ENCODE data around the gene EFCAB6.
A peak's percentile ranks its signal among the peaks of the same experiment; 100 is the strongest.

The EFCAB6 gene

GRCh38 chr22:43817402-43817801 is 5.3 kb upstream of the EFCAB6 start:
- Histone ChIP-seq H3K36me3 (replicated peaks) (no peaks in the 10 kb centered on the region), H3K27ac (no peak overlapping the region), H3K4me3 (ENCODE audit: low read depth, low read length) (no peak overlapping the region), H3K27me3 (replicated peaks) (no peaks in the 10 kb centered on the region)
- DNase-seq, result no peak
- no peak for TF ChIP-seq CTCF (IDR thresholded peaks at IDR 0.05; ENCODE audit: low read depth, low read length, missing control alignments)
- in situ Hi-C loops (cut with HindIII; ENCODE audit: low pct_ligation_motif_present, low sequenced_read_pairs), result no loop called here

DNA sequence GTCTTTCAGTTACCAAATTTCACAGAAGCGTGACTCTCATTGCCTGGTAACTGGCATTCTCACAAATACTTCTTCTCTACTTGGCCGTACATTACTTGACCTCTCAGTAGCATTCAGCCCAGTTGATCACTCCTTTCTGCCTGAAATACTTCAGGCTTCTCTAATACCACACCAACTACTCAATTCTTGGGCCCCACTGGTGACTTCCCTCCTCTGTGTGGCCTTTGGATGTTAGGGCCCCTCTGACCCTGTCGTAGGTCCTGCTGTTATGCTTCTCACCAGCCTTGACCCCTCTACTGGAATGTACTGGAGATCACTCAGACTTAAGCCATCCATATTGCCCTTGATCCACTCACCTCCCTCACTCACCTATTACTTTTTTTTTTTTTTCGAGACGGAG is 2.2 kb upstream of the EFCAB6 start:
- no peak overlapping the region for H3K27ac ChIP-seq
- no peaks in the 10 kb centered on the region for H3K27me3 ChIP-seq (replicated peaks)
- in situ Hi-C loops (cut with HindIII; ENCODE audit: low pct_ligation_motif_present, low sequenced_read_pairs), result no loop called here
- no peak for TF ChIP-seq CTCF (IDR thresholded peaks at IDR 0.05; ENCODE audit: low read depth, low read length, missing control alignments)
- no peak for DNase-seq
- no peaks in the 10 kb centered on the region for H3K36me3 ChIP-seq (replicated peaks)
- H3K4me3 ChIP-seq (ENCODE audit: low read depth, low read length), result no peak overlapping the region

- Histone ChIP-seq H3K27ac (peak overlapping the region; percentile 69), H3K4me3 (ENCODE audit: low read depth, low read length) (peak overlapping the region; percentile 75), H3K27me3 (replicated peaks) (no peaks in the 10 kb centered on the region), H3K36me3 (replicated peaks) (no peaks in the 10 kb centered on the region)
- in situ Hi-C loops (cut with HindIII; ENCODE audit: low pct_ligation_motif_present, low sequenced_read_pairs), result no loop called here
- no peak for TF ChIP-seq CTCF (IDR thresholded peaks at IDR 0.05; ENCODE audit: low read depth, low read length, missing control alignments)
- no peak for DNase-seq
Measured at GRCh38 chr22:43812890-43813289, 785 bp upstream of the EFCAB6 start.

GRCh38 chr22:43811777-43812148 is 342 bp downstream of the EFCAB6 start:
- no peaks in the 10 kb centered on the region for H3K27me3 ChIP-seq (replicated peaks)
- peak overlapping the region; percentile 75 for H3K4me3 ChIP-seq (ENCODE audit: low read depth, low read length)
- H3K27ac ChIP-seq, result peak overlapping the region; percentile 69
- no peak for TF ChIP-seq CTCF (IDR thresholded peaks at IDR 0.05; ENCODE audit: low read depth, low read length, missing control alignments)
- DNase-seq, result peak; percentile 10
- in situ Hi-C loops (cut with HindIII; ENCODE audit: low pct_ligation_motif_present, low sequenced_read_pairs), result no loop called here
- no peaks in the 10 kb centered on the region for H3K36me3 ChIP-seq (replicated peaks)

- TF ChIP-seq CTCF (IDR thresholded peaks at IDR 0.05; ENCODE audit: low read depth, low read length, missing control alignments), result no peak
Measured at GRCh38 chr22:43802897-43803495, 9.1 kb downstream of the EFCAB6 start.

DNA sequence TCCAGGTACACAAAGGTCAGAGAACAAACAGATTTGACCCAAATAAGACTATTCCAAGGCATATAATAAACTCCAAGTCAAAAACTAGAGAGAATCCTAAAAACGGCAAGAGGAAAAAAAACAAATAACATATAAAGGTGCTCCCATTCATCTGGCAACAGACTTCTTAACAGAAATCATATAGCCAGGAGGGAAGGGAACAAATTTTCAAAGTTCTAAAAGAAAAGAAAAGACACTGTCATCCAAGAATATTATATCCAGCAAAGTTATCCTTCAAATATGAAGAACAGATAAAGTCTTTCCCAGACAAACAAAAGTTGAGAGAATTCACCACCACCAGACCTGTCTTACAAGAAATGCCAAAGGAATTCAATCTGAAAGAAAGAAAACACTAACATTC is 11.1 kb downstream of the EFCAB6 start:
- no peaks in the 10 kb centered on the region for H3K36me3 ChIP-seq (replicated peaks)
- TF ChIP-seq CTCF (IDR thresholded peaks at IDR 0.05; ENCODE audit: low read depth, low read length, missing control alignments), result no peak
- no peak overlapping the region for H3K27ac ChIP-seq
- no peak overlapping the region for H3K4me3 ChIP-seq (ENCODE audit: low read depth, low read length)
- H3K27me3 ChIP-seq (replicated peaks), result no peaks in the 10 kb centered on the region
- in situ Hi-C loops (cut with HindIII; ENCODE audit: low pct_ligation_motif_present, low sequenced_read_pairs), result no loop called here
- no peak for DNase-seq

More at GRCh38 chr22:43802897-43803495, 9.1 kb downstream of the EFCAB6 start:
- no peaks in the 10 kb centered on the region for H3K27me3 ChIP-seq (replicated peaks)
- H3K27ac ChIP-seq, result no peak overlapping the region
- in situ Hi-C loops (cut with HindIII; ENCODE audit: low pct_ligation_motif_present, low sequenced_read_pairs), result no loop called here
- DNase-seq, result no peak
- no peak overlapping the region for H3K4me3 ChIP-seq (ENCODE audit: low read depth, low read length)
- H3K36me3 ChIP-seq (replicated peaks), result no peaks in the 10 kb centered on the region
